Activated naive CD8-positive, alpha-beta T cell treated with anti-CD3 and anti-CD28 coated beads, Interleukin-2, amount 10 ng/mL, durations not matched to agents 7 days and 5 days (primary cell): ENCODE data around the gene ASXL1. TPM values are rescaled to one million over a fixed set of nuclear protein-coding genes. Genes with fewer than 3 reads are reported as not detected.
A peak's percentile ranks its signal among the peaks of the same experiment; 100 is the strongest.
"Not testable (repeated sequence)": the region's sequence is repeated elsewhere in the genome, so short reads cannot be mapped to it uniquely, and the experiment has no call there.

ENCODE experiments used
- ATAC-seq: fragments of 150-1000 bp; cut with Tn5 transposase; one replicate; pipeline ENCODE4 v1.10.0; 2021; ENCODE audit warnings: low read depth, moderate library complexity
- POLR2A ChIA-PET: fragments of 350-600 bp; sonication (Branson Sonifier 250); formaldehyde crosslinking; loops from one replicate; lab custom pipeline; 2021; ENCODE audit warnings: antibody characterized with exemption; lab: Charles Lee
- DNase-seq: peaks from one replicate; pipeline ENCODE4 v3.0.0; 2021
- H3K27ac Mint-ChIP-seq: one replicate; pipeline ENCODE4 v1.8.0; 2022; ENCODE audit warnings: mild to moderate bottlenecking, mixed read lengths
- H3K27me3 Mint-ChIP-seq: one replicate; pipeline ENCODE4 v1.8.0; 2022; ENCODE audit warnings: mild to moderate bottlenecking, moderate library complexity, mixed read lengths
- H3K36me3 Mint-ChIP-seq: one replicate; pipeline ENCODE4 v1.8.0; 2021; ENCODE audit warnings: mild to moderate bottlenecking, mixed read lengths
- H3K4me1 Mint-ChIP-seq: one replicate; pipeline ENCODE4 v1.8.0; 2021; ENCODE audit warnings: mixed read lengths
- H3K4me3 Mint-ChIP-seq: one replicate; pipeline ENCODE4 v1.8.0; 2022; ENCODE audit warnings: mild to moderate bottlenecking, moderate library complexity, mixed read lengths
- H3K9me3 Mint-ChIP-seq: one replicate; pipeline ENCODE4 v1.8.0; 2021; ENCODE audit warnings: mixed read lengths
- total RNA-seq, 2 experiments: library from RNA; stranded (reverse); gene quantifications; one replicate each; pipeline ENCODE4 v1.2.3, GENCODE V29; 2021

Gene ASXL1
- total RNA-seq, 2 experiments from 2014 or later, result 102 to 107 TPM

DNA sequence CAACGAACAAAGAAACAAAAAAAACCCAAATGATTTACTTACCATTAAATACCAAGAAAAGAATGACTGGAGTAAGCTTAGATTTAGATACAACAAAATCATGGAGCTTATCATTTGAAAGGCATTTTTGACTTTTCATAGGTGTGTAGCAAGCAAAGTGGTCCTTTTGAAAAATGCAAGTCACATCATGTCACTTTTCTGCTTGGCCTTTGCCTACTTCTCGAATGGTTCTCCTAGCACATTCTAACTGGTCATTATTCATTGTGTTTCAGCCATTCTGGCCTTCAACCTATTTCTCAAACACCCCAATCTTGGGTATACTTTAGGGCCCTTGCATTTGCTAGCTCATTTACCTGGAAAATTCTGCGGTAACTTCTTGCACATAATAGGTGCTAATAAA, 22.6 kb downstream of the ASXL1 start:
- Mint-ChIP-seq H3K4me1 (peaks cover 19% of the 10 kb centered on the region), H3K27ac (no peak overlapping the region)

DNA sequence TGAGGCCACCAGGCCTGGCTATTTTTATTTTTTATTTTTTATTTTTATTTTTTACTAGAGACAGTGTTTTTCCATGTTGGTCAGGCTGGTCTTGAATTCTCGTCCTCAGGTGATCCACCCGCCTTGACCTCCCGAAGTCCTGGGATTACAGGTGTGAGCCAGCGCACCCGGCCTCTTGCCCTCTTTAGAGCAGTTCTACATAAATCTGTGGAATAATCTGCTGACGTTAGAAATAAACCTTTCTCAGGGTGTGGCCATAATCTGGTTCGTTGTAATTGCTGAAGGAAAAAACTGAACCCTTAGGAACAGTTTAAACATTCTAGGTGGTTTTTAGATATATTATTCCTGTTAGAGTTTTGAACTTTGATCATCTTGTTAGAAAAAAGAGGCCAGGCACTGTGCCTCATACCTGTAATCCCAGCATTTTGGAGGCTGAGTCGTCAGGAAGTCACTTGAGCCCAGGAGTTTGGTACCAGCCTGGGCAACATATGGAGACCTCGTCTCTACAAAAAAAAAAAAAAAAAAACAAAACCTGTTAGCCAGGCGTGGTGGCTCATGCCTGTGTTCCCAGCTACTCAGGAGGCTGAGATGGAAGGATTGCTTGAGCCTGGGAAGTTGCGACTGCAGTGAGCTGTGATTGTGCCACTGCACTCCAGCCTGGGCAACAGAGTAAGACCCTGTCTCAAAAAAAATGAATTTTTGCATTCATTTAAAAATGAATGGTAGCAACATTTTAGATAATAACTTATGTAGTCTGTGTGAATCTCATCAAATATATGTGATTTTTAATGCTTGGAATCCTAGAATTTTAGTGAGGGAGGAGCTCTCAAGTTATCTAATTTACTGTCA, 24.2 kb downstream of the ASXL1 start:
- ATAC-seq, result no peak
- H3K27me3 Mint-ChIP-seq, result no peaks in the 10 kb centered on the region
- no peak for DNase-seq
- H3K4me1 Mint-ChIP-seq, result peaks cover 29% of the 10 kb centered on the region
- no peaks in the 10 kb centered on the region for H3K9me3 Mint-ChIP-seq
- peaks cover 24% of the 10 kb centered on the region for H3K36me3 Mint-ChIP-seq
- H3K27ac Mint-ChIP-seq, result no peak overlapping the region
- no peak overlapping the region for H3K4me3 Mint-ChIP-seq
- POLR2A ChIA-PET, result interaction anchor here (1.0 kb wide), 1 partner anchor 15 kb away, joined by 4 read pairs; no protein-coding TSS in a partner anchor

More for the DNA sequence above, 22.6 kb downstream of the ASXL1 start:
- no peak for ATAC-seq
- Mint-ChIP-seq H3K4me3 (no peak overlapping the region), H3K27me3 (no peaks in the 10 kb centered on the region), H3K9me3 (no peaks in the 10 kb centered on the region), H3K36me3 (peaks cover 22% of the 10 kb centered on the region)
- DNase-seq, result no peak
- POLR2A ChIA-PET, result no interaction called here

DNA sequence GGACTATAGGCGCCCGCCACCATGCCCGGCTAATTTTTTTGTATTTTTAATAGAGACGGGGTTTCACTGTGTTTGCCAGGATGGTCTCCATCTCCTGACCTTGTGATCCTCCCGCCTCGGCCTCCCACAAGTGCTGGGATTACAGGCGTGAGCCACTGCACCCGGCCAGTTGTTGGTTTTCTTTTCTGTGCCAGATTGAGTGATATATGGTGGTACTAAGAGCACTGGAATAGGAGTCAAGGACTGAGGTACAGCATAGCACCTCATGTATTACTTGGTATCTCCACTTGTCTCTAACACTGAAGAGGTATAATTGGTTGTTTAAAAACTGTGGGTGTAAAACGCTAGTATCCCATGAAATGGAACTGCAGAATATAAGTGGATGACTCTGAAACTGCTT, 25.3 kb downstream of the ASXL1 start:
- DNase-seq, H3K4me3 Mint-ChIP-seq, ATAC-seq, H3K27ac Mint-ChIP-seq, POLR2A ChIA-PET, H3K9me3 Mint-ChIP-seq, H3K27me3 Mint-ChIP-seq: not testable (repeated sequence)
- peaks cover 18% of the 10 kb centered on the region for H3K36me3 Mint-ChIP-seq
- peaks cover 35% of the 10 kb centered on the region for H3K4me1 Mint-ChIP-seq

DNA sequence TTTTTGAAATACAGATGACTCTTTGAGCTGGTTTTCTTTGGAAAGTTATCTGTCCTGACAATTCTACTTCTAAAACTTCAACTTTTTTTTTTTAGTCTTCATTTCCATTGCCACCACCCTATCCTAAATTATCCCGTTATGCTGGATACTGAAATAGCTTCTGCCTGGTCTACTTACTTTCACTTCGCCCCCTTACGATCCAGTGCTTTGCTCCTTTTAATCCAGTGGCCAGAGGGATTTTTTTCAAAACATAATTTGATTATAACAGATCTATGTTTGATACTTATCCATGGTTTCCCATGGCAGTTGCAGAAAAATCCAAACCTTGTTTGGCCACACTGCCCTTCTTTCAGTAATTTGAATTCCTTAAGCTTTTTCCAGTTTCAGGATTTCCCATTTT, 27.4 kb downstream of the ASXL1 start:
- Mint-ChIP-seq H3K9me3 (no peaks in the 10 kb centered on the region), H3K27me3 (no peaks in the 10 kb centered on the region), H3K4me3 (no peak overlapping the region), H3K4me1 (peaks cover 36% of the 10 kb centered on the region), H3K27ac (no peak overlapping the region), H3K36me3 (peaks cover 20% of the 10 kb centered on the region)
- POLR2A ChIA-PET, result interaction anchor here (0.7 to 1.1 kb wide), 2 partner anchors 28 to 825 kb away, joined by 3 to 5 read pairs; partner anchors contain the start of gene ASXL1
- DNase-seq, result no peak
- ATAC-seq, result no peak

- no peak overlapping the region for H3K4me3 Mint-ChIP-seq
- ATAC-seq (no peak), DNase-seq (no peak)
- H3K27ac Mint-ChIP-seq, result peak overlapping the region; percentile 17
- POLR2A ChIA-PET, result interaction anchor here (0.7 to 1.1 kb wide), 2 partner anchors 28 to 825 kb away, joined by 3 to 5 read pairs; partner anchors contain the start of gene ASXL1
- H3K36me3 Mint-ChIP-seq, result peaks cover 25% of the 10 kb centered on the region
- no peaks in the 10 kb centered on the region for H3K27me3 Mint-ChIP-seq
- no peaks in the 10 kb centered on the region for H3K9me3 Mint-ChIP-seq
- H3K4me1 Mint-ChIP-seq, result peaks cover 40% of the 10 kb centered on the region
These were observed 28.0 kb downstream of the ASXL1 start for GRCh38 chr20:32386091-32386490.

DNA sequence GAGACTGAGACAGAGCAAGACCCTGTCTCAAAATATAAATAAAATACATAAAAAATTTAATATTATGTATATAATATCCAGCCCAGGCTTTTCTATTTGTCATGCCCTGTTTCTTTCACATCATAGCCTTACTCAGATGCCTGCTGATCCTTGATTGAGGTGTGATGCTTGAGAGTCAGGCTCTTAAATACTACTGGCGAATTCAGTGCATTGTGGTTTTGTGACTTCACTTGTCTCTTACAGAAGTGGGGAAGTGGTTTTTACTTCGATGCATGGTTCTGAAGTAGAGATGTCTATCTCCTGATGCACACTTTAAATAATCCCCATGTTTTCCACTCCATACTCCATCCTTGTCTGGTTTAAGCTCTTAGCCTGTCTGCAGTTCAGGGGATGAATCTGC, 29.1 kb downstream of the ASXL1 start:
- H3K4me1 Mint-ChIP-seq, result peaks cover 40% of the 10 kb centered on the region
- ATAC-seq, result peak; percentile 98
- H3K27ac Mint-ChIP-seq, result peak overlapping the region; percentile 55
- no peak for DNase-seq
- no peaks in the 10 kb centered on the region for H3K27me3 Mint-ChIP-seq
- H3K4me3 Mint-ChIP-seq, result peak overlapping the region; percentile 58
- peaks cover 33% of the 10 kb centered on the region for H3K36me3 Mint-ChIP-seq
- POLR2A ChIA-PET, result interaction anchor here (0.8 kb wide), 1 partner anchor 28 kb away, joined by 5 read pairs; no protein-coding TSS in a partner anchor
- no peaks in the 10 kb centered on the region for H3K9me3 Mint-ChIP-seq

DNA sequence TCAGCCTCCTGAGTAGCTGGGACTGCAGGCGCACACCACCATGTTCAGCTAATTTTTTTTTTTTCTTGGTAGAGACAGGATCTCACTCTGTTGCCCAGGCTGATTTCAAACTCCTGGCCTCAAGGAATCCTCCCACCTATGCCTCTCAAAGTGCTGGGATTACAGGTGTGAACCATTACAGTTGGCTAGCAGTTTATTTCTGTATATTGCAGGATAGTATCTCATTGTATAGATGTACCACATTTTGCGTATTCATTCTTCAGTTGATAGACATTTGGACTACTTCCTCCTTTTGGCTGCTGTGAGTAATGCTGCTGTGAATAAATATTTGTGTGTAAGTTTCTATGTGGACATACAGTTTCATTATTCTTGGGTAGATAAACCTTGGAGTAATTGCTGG, 32.9 kb downstream of the ASXL1 start:
- Mint-ChIP-seq H3K4me3 (no peak overlapping the region), H3K9me3 (peaks cover 8% of the 10 kb centered on the region), H3K27me3 (no peaks in the 10 kb centered on the region), H3K36me3 (peaks cover 44% of the 10 kb centered on the region), H3K27ac (no peak overlapping the region), H3K4me1 (peaks cover 21% of the 10 kb centered on the region)
- DNase-seq, result no peak
- POLR2A ChIA-PET, result no interaction called here
- no peak for ATAC-seq

- Mint-ChIP-seq H3K4me3 (no peak overlapping the region), H3K27ac (no peak overlapping the region), H3K4me1 (peaks cover 12% of the 10 kb centered on the region), H3K27me3 (no peaks in the 10 kb centered on the region), H3K9me3 (peaks cover 8% of the 10 kb centered on the region), H3K36me3 (peaks cover 52% of the 10 kb centered on the region)
- POLR2A ChIA-PET, result no interaction called here
- DNase-seq (no peak), ATAC-seq (no peak)
These were observed 36.9 kb downstream of the ASXL1 start for GRCh38 chr20:32395066-32395465.

DNA sequence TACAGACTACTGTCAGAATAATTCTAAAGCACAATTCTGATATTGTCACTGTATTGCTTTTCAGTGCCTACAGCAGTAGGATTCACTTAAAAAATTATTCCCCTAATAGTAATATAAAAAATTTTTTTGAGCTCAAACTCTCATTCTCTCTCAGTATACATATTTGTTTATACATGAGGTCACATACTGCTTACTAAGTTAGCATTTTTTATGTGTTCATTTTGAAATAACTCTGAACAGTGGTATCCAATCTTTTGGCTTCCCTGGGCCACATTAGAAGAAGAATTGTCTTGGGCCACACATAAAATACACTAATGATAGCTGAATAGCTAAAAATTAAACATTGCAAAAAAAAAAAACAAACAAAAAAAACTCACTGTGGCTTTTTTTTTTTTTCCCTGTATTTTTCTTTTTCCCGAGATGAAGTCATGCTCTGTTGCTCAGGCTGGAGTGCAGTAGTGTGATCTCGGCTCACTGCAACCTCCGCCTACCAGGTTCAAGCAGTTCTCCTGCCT, 38.6 kb downstream of the ASXL1 start:
- H3K27ac Mint-ChIP-seq, result no peak overlapping the region
- ATAC-seq, result no peak
- H3K4me1 Mint-ChIP-seq, result peaks cover 10% of the 10 kb centered on the region
- no peaks in the 10 kb centered on the region for H3K27me3 Mint-ChIP-seq
- DNase-seq, result no peak
- POLR2A ChIA-PET, result interaction anchor here (0.6 kb wide), 1 partner anchor 502 kb away, joined by 4 read pairs; no protein-coding TSS in a partner anchor
- H3K36me3 Mint-ChIP-seq, result peaks cover 47% of the 10 kb centered on the region
- H3K9me3 Mint-ChIP-seq, result peaks cover 8% of the 10 kb centered on the region
- no peak overlapping the region for H3K4me3 Mint-ChIP-seq

GRCh38 chr20:32397567-32398084, 39.5 kb downstream of the ASXL1 start:
- peaks cover 8% of the 10 kb centered on the region for H3K9me3 Mint-ChIP-seq
- H3K27ac Mint-ChIP-seq, result no peak overlapping the region
- H3K27me3 Mint-ChIP-seq, result no peaks in the 10 kb centered on the region
- no peak overlapping the region for H3K4me3 Mint-ChIP-seq
- ATAC-seq, result no peak
- H3K4me1 Mint-ChIP-seq, result peaks cover 10% of the 10 kb centered on the region
- POLR2A ChIA-PET, result no interaction called here
- no peak for DNase-seq
- peaks cover 43% of the 10 kb centered on the region for H3K36me3 Mint-ChIP-seq

- Mint-ChIP-seq H3K27ac (no peak overlapping the region), H3K4me1 (peaks cover 10% of the 10 kb centered on the region), H3K9me3 (peaks cover under 1% of the 10 kb centered on the region), H3K27me3 (no peaks in the 10 kb centered on the region), H3K36me3 (peaks cover 28% of the 10 kb centered on the region), H3K4me3 (no peak overlapping the region)
- DNase-seq (no peak), ATAC-seq (no peak)
- POLR2A ChIA-PET, result no interaction called here
These were observed 42.3 kb downstream of the ASXL1 start for GRCh38 chr20:32400476-32400875.

DNA sequence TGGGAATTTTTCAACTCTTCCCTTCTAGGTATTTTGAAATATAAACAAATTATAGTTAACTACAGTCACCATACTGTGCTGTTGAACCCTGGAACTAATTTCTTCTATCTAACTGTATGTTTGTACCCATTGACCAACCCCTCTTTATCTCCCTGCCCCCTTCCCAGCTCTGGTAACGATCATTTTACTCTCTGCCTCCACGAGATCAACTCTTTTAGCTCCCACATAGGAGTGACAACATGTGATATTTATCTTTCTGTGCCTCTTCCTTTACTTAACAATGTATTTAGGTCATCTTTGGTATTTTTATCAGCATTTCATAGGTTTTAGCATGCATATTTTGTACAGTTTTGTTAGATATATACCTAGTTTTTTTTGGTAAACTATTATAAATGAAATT, 45.9 kb downstream of the ASXL1 start:
- no peak for ATAC-seq
- peaks cover 28% of the 10 kb centered on the region for H3K4me1 Mint-ChIP-seq
- H3K27me3 Mint-ChIP-seq, result no peaks in the 10 kb centered on the region
- no peaks in the 10 kb centered on the region for H3K9me3 Mint-ChIP-seq
- POLR2A ChIA-PET, result no interaction called here
- H3K4me3 Mint-ChIP-seq, result no peak overlapping the region
- no peak for DNase-seq
- peaks cover 30% of the 10 kb centered on the region for H3K36me3 Mint-ChIP-seq
- no peak overlapping the region for H3K27ac Mint-ChIP-seq

DNA sequence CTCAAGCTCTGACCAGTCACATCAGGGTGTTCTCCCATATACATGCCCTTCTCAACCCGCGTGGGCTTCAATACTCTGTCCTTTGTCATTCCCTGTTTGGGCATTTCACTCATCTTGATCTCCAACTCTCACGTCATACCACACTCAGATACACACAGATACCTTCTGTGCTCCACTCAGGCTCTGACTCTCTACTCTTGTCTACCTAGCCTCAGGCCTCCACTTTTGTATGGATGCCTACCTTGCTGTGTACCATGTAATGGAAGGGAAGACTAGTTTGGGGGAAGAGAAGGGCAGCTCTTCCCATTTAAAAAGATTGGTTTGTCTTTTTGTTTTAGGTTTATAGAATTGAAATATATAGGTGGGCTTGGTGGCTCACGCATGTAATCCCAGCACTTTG, 48.6 kb downstream of the ASXL1 start:
- H3K4me1 Mint-ChIP-seq, result peaks cover 23% of the 10 kb centered on the region
- H3K9me3 Mint-ChIP-seq, result no peaks in the 10 kb centered on the region
- DNase-seq (no peak), ATAC-seq (no peak)
- H3K36me3 Mint-ChIP-seq, result peaks cover 19% of the 10 kb centered on the region
- H3K4me3 Mint-ChIP-seq, result peak overlapping the region; percentile 82
- H3K27me3 Mint-ChIP-seq, result no peaks in the 10 kb centered on the region
- POLR2A ChIA-PET, result interaction anchor here (3.4 kb wide), 1 partner anchor 47 kb away, joined by 8 read pairs; no protein-coding TSS in a partner anchor
- peak overlapping the region; percentile 15 for H3K27ac Mint-ChIP-seq
